GM12874 (cell line): Measurements from ENCODE around the gene MCF2L.
A peak's percentile ranks its signal among the peaks of the same experiment; 100 is the strongest.

Experiments
- TF ChIP-seq, protein P1 (sequence below): IDR thresholded peaks from 2 replicates; pipeline ENCODE4 v1.5.1; 2011; ENCODE audit warnings: low read depth, mild to moderate bottlenecking, control low read depth, low read length, moderate library complexity; ENCODE audit not compliant: insufficient read depth

Gene MCF2L

DNA sequence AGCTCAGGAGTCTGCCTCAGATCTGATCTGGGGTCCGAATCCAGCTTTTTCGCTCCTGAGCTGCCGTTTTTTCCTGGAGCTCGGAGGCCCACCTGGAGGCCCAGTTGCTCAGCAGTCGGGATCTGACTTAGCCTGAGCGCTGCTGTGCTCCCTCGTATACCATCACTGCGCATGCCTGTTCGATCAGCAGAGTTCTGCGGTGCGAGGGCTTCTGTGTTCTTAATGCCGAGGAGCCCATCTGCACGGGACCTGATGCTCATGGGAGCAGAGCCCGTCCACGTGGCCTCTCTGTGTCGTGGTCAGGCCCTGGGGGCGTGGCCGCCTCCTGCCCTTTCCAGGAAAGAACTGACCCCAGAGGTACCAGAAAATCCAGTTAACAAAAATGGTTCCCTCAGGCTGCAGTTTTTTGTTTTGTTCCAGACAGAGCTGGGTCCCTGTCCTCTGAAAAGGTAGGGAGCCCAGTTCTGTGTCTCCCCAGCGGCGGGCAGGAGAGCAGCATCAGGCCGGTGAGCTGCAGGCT, 57.4 kb downstream of the MCF2L start:
- TF ChIP-seq, protein P1, sequence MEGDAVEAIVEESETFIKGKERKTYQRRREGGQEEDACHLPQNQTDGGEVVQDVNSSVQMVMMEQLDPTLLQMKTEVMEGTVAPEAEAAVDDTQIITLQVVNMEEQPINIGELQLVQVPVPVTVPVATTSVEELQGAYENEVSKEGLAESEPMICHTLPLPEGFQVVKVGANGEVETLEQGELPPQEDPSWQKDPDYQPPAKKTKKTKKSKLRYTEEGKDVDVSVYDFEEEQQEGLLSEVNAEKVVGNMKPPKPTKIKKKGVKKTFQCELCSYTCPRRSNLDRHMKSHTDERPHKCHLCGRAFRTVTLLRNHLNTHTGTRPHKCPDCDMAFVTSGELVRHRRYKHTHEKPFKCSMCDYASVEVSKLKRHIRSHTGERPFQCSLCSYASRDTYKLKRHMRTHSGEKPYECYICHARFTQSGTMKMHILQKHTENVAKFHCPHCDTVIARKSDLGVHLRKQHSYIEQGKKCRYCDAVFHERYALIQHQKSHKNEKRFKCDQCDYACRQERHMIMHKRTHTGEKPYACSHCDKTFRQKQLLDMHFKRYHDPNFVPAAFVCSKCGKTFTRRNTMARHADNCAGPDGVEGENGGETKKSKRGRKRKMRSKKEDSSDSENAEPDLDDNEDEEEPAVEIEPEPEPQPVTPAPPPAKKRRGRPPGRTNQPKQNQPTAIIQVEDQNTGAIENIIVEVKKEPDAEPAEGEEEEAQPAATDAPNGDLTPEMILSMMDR: no peak

DNA sequence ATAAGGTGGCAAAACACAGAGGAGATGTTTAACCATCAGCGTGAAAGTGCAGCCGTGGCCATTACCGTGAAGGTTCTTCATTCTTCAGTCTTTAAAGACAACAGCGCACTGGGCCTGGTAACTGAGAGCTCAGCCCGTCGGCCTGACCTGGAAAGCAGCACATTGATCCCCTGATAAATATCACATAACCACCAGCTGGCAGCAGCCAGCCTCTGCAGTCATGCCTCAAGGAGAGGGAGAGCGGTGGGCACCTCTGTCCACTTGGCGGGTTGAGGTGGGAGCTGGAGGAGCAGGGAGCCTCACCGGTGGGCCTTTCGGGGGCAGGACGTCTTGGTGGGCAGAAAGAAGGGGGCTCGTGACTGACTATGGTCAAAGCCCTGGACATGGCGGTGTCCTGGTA, 58.1 kb downstream of the MCF2L start:
- TF ChIP-seq, protein P1: no peak

DNA sequence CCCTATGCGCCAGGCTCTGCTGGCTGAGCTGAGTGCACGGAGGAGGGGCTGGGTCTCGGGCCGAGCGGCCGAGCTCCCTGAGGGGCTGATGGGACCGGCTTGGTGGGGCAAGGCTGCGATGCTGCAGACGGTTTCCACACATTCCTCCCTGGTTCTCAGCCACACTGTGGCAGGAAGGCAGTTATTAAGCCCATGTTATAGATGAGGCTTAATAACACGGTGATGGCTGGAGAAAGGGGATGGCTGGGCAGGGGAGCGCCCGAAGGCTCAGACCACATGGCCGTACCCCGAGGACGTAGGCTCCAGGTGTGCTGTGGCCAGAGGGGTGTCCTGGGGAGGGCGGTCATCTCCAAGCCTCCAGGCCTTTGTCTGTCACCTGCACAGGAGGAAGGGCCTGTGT, 58.6 kb downstream of the MCF2L start:
- TF ChIP-seq, protein P1: no peak

DNA sequence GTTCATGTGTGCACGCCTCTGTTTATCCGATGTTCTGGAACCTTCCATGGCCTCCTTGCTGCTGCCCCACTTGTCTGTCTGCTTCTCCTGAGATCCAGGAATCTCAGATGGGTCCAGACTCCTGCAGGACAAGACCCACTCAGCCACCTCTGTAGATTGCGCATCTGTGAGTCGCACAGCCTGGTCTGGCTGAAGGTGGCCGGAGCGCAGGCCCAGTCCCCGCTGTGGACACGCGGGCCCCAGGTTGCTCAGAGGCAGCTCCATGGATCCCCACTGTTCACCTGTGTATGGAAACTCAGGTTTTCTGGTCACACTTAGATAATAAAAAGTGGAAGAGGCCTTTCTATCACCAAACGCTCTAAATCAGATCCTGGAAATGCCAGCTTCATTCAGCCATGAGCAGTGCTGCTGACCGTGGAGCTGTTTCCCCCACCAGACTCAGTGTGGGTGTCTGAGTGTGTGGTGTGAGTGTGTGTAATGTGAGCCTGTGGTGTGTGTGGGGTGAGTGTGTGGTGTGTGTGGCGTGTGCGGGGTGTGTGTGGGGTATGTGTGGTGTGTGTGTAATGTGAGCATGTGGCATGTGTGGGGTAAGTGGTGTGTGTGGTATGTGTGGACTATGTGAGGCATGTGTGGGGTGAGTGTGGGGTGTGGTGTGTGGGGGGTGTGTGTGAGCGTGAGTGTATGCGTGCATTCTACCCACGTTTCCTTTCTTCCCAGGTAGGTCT, 59.5 kb downstream of the MCF2L start:
- TF ChIP-seq, protein P1: no peak

DNA sequence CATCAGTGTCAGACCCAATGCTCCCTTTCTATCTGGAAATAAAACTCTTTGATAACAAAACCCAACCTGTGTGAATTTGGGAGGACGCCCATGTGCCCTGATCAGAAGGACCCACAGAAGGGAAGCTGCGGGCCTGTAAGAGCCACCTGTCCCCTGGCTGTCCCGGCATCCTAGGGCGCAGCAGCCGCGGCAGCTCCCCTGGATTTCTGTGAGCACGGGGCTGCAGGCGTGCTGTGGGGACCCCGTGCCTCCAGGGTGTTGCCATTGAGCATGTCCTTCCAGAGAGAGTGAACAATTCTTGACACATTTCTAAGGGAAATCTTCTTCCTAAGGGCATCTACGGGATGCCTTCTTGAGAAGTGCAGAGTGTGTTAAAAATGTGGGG, 60.0 kb downstream of the MCF2L start:
- TF ChIP-seq, protein P1: no peak

DNA sequence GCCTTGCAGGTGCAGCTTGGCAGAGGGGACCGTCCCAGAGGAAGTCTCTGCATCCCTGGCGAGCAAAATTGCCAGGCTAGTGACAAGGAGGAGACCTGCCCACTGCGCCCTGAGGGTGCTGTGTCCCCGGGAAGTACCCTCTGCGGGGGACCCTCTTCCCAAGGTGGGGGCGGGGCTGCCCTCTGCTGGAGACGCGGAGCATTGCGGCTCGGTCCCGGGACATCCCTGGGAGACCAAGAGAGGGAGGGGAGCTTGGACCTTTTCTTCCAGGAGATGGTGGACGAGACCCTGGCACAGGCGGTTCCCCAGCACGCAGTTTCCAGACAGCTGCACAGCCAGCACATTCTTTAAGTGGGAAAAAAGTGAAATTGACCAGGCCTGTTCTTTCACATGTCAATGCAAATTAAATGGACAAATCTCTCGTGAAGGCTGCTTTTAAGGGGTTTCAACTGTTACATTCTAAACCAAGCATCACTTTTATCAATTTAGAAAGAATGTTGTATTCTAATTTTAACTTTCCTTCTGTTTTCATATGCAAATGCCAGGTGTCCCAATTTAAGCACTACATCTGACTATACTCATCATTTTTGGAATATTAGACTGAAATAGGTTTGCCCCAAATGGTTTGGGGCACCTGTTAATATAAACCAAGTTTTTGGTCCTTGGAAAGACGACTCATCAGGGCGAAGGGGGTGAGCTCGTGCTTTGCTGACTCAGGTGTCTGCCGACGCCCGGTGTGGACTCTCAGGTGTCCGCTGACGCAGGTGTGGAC, 60.7 kb downstream of the MCF2L start:
- TF ChIP-seq, protein P1: peak; percentile 77

DNA sequence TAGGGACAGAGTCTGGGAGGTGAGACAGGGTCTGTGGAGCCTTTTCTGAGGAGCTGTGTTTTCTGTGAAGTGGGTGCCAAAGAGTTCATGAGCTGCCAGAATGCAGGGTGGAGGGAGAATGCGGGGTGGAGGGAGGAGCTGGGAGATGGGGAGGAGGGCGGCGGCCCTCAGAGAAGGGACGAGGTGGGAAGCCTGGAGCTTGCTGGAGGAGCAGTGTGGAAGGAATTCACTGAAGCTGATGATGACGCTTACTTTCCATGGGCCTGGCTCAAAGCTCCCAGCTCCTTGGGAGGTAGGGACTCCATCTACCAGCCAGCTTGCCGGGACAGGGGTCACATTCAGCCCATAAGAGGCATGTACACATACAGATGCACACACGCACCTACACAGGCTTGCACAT, 62.5 kb downstream of the MCF2L start:
- TF ChIP-seq, protein P1: no peak
